Loucy (cell line): ENCODE data around the gene SGK1.

Experiments used
- CTCF ChIP-seq: fragments of 200-600 bp; sonication (generic); conservative IDR thresholded peaks from 2 replicates; pipeline ENCODE4 v1.5.1; 2014; ENCODE audit warnings: mild to moderate bottlenecking, antibody characterized with exemption, low read length
- EZH2phosphoT487 ChIP-seq: fragments of 200-600 bp; IDR thresholded peaks from 2 replicates; pipeline ENCODE4 v1.6.1; 2018; ENCODE audit warnings: antibody characterized with exemption, mild to moderate bottlenecking, moderate library complexity, borderline replicate concordance

GRCh38 chr6:134357022-134357487 is 39.1 kb upstream of the SGK1 start:
- TF ChIP-seq CTCF, result no peak
- TF ChIP-seq EZH2phosphoT487, result no peak
